ENCODE data around the gene ACOT7.
A peak's percentile ranks its signal among the peaks of the same experiment; 100 is the strongest.

- TF ChIP-seq RAD21 (IDR thresholded peaks at IDR 0.05; ENCODE audit: low read depth) (no peak), NFIC (IDR thresholded peaks at IDR 0.05) (peak; percentile 48), EGR1 (IDR thresholded peaks at IDR 0.05) (no peak), TEAD4 (IDR thresholded peaks at IDR 0.05) (no peak), TAF1 (IDR thresholded peaks at IDR 0.05; ENCODE audit: low read depth) (no peak), EP300 (IDR thresholded peaks at IDR 0.05; ENCODE audit: borderline replicate concordance) (peak; percentile 60; the same call in 1 of the 2 replicates), TCF12 (IDR thresholded peaks at IDR 0.05; ENCODE audit: low read depth) (peak; percentile 58)
- TF ChIP-seq, protein P1, sequence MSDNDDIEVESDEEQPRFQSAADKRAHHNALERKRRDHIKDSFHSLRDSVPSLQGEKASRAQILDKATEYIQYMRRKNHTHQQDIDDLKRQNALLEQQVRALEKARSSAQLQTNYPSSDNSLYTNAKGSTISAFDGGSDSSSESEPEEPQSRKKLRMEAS (IDR thresholded peaks at IDR 0.05) = no peak
Observed at GRCh38 chr1:6435129-6435528, 41.6 kb upstream of the ACOT7 start.
